NCI-H1417 treated with DMSO at 0.1 percent for 48 hours (cell line): ENCODE data around the gene AASS.
"Not testable (repeated sequence)": the region's sequence is repeated elsewhere in the genome, so short reads cannot be mapped to it uniquely, and the experiment has no call there.

Source experiments
- DNase-seq: peaks from one replicate; lab custom pipeline; 2025; lab: John Stamatoyannopoulos, UW

AASS gene

DNA sequence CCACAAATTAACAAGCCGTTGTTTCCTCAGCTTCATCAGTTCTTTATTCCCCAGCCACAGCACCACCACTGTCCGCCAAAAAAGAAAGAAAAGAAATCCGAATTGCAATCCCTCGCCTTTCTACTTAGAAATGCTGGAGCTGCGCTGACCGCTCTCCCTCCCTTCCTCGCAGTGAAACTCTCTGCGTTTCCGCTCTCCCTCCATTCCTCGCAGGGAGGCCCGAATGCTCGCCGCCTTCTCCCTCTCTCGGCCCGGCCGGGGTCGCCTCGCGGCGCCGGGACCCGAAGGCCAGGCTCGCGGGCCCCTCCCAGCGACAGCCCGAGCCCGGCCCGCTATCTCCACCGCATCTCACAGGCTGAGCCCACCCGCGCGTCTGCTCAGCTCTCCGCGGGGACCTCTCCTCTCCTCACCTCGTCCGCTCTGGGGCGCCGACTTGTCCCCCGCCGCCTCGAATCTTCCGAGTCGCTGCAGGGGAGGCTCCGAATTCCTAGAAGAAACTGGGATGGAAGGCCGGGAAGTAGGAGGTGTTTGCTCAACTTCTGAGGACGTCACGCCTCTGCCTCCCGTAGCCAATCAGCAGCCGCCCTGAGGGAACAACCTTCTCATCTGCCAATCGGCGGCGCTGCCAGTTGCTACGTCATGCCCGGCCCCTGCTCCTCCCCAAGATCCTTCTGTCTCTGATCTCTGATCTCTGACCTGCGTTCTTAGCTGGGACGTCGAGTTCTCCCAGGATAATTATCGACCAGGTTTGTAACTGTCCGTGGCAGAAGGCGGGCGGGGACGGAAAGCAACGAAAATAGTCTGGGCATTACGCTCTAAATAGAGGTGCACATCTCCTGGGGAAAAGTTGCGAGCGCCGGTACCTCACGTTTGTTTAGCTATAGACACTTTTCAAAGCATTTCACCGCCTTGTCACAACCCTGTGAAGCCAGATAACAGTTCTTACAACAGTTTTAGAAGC, at the start of gene AASS:
Gene AASS, minus strand, starts transcription at position 499 of the 961 bp plus-strand sequence. CDS start 10,523 bp downstream, outside the sequence.
- peak; percentile 56 for DNase-seq

DNA sequence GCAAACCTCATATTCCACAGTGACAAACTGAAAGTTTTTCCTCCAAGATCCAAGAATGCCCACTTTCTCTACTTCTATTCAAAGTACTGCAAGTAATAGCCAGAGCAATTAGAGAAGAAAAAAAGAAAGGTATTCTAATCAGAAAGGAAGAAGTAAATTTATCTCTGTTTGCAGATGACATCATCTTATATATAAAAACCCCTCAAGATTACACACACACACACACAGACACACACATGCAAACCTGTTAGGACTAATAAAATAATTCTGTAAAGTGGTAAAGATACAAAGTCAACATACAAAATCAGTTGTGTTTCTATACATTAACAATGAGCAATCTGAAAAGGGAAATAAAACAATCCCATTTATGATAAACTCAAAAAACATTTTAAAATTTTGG, 44.7 kb upstream of the AASS start:
- DNase-seq: no peak

- no peak for DNase-seq
Measured at GRCh38 chr7:122183106-122183505, 39.1 kb upstream of the AASS start.

DNA sequence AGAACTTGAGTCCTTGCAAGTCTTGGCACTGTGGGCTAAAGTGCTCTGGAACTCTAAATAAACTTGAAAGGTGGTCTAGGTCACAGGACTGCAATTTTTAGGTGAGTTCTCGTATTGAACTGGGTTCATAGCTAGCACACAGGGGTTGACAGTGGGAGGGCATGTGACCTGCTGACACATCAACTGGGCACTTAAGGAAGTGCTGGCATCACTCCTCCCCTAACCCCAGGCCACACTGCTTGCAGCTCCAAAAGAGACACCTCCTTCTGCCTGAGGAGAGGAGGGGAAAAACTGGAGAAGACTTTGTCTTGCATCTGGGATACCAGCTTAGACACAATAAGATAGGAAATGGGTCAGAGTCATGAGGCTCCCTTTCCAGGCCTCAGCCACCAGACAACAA, 38.0 kb upstream of the AASS start:
- no peak for DNase-seq

DNA sequence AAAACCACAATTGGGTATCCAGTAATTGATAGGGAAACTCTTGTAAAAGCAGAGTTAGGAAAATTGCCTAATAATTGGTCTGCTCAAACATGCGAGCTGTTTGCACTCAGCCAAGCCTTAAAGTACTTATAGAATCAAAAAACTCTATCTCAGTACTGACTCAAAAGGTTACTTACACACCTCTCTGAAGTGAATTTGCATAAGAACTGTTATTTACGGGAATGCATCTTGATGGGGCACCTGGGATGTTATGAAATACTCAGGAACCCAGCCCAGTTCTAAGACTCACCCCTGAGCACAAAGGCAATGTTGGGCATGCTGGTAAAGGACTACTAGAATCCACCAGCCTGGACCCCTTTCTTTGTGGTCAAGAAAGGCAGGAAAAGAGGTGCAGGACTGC, 28.1 kb upstream of the AASS start:
- not testable (repeated sequence) for DNase-seq

- DNase-seq: no peak
Measured at GRCh38 chr7:122166740-122167139, 22.7 kb upstream of the AASS start.

GRCh38 chr7:122166275-122166674, 22.2 kb upstream of the AASS start:
- no peak for DNase-seq

DNA sequence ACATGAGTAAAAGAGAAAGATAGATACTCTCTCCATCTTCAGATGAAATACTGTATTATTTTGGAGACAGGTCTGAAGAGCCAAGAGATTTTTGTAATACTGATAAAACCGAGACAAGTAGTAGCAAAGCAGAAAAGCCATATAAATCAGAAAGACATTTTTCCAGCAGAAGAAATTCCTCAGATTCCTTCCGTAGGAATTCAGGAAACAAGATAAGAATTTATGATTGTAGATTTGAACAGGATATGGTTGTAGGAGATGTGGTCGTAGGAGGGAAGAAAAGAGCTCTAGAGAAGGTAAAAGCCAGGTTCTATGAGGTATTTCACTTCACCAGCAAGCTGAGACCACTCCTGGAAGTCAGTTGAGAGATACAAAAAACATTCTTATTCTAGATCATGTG, 17.6 kb upstream of the AASS start:
- no peak for DNase-seq

GRCh38 chr7:122155566-122155965, 11.5 kb upstream of the AASS start:
- DNase-seq: no peak

GRCh38 chr7:122148878-122149277, 4.8 kb upstream of the AASS start:
- no peak for DNase-seq

GRCh38 chr7:122148081-122148480, 4.0 kb upstream of the AASS start:
- no peak for DNase-seq

- no peak for DNase-seq
Measured at GRCh38 chr7:122145937-122146645, 2.0 kb upstream of the AASS start.

- DNase-seq: no peak
Measured at GRCh38 chr7:122143376-122143750, 686 bp downstream of the AASS start.

DNA sequence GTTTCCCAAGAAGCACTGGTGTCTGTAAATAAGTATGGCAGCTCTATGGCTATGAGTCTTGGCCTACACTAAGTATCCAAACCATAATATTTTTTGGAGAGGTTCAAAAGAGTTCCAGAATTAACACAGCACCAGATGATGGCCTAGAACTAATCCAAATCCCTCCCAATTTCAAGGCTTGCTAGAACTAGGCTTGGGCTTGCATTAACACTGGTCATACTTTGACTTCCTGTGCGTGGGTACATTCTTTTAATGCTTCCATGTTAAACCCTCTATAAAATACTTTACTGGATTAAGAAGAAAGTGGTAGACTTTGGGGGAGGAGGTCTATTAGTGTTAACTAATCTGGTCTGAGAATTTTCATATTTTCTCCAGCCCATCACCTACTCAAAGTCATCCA, 3.1 kb downstream of the AASS start:
- DNase-seq: no peak

- DNase-seq: no peak
Measured at GRCh38 chr7:122137251-122138077, 6.6 kb downstream of the AASS start.

DNA sequence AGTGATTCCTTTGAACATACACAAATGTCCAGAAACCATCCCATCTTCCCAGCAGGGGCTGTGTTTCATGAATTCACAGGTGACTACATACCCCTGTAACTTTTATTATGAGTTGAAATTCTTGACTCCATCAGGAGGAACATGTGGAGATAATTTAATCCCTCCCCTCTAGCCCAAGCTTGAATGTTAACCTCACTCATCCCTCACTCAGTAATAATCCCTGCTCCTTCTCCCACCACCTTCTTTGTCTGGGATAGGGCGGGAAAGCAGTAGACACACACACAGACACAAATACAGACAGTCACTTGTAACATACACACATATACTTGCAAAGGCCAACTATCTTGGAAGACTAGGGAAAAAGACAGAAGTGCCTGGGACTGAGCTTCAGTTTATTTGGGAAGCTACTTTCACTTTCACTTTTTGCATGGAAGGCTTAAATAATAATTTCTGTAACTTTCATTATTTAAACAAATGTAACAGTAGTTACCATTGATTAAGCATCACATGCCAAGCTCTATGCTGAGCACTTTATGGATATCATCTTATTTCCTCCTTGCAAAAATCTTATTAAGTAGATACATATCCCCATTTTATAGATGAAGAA, 7.3 kb downstream of the AASS start:
- no peak for DNase-seq

- DNase-seq: no peak
Measured at GRCh38 chr7:122136078-122136477, 8.0 kb downstream of the AASS start.

DNA sequence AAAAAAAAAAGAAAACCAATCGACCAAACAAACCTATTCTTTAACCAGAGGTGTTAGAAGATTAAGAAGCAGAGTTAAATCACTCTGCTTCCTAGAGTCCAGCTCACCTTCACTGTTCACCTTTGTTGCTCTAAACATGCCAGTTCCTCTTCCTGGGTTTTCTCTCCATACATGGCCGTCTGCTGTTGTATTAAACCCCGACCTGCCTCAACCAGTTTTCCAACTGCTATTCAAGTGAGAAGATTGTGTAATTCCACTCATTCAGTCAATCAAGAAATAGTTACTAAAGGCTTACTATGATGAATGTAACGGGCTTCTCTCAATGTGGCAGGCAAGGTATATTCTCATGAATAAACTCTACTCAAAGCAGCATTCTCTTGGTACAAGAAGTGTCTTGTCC, 8.8 kb downstream of the AASS start:
- DNase-seq: no peak

DNA sequence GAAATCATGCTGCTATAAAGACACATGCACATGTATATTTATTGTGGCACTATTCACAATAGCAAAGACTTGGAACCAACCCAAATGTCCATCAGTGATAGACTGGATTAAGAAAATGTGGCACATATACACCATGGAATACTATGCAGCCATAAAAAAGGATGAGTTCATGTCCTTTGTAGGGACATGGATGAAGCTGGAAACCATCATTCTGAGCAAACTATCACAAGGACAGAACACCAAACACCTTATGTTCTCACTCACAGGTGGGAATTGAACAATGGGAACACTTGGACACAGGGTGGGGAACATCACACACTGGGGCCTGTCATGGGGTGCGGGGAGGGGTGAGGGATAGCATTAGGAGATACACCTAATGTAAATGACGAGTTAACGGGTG, 9.3 kb downstream of the AASS start:
- not testable (repeated sequence) for DNase-seq

GRCh38 chr7:122133477-122133876, 10.6 kb downstream of the AASS start:
- no peak for DNase-seq

- DNase-seq: no peak
Measured at GRCh38 chr7:122132341-122132740, 11.7 kb downstream of the AASS start.

GRCh38 chr7:122123746-122124145, 20.3 kb downstream of the AASS start:
- no peak for DNase-seq
